Measurements from ENCODE around the gene BRAF. TPM values are rescaled to one million over a fixed set of nuclear protein-coding genes. Genes with fewer than 3 reads are reported as not detected.
"Not testable (repeated sequence)": the region's sequence is repeated elsewhere in the genome, so short reads cannot be mapped to it uniquely, and the experiment has no call there.

The BRAF gene
- total and polyA plus RNA-seq, 2 donors (not counting 3 experiments of a cell fraction or from before 2014, with no cell fraction given): 6.6 to 26.2 TPM

- Histone ChIP-seq H3K36me3 (ENCODE audit: control insufficient read depth in 2 of 2, extremely low read depth in 1 of 2, insufficient read depth in 2 of 2, low read length in 2 of 2) (no peaks in the 10 kb centered on the region), H2AFZ (ENCODE audit: low read depth, low read length) (no peak overlapping the region), H3K4me2 (ENCODE audit: insufficient read depth, low read length) (no peak overlapping the region), H3K9ac (replicated peaks; ENCODE audit: extremely low read depth, insufficient read depth, low read length) (no peak overlapping the region), H3K4me3 (replicated peaks in 1 of 3; ENCODE audit: insufficient read depth in 1 of 3, low read depth in 1 of 3, low read length in 3 of 3) (no peak overlapping the region), H3K4me1 (ENCODE audit: control insufficient read depth, extremely low read depth, insufficient read depth, low read length) (peaks cover under 1% of the 10 kb centered on the region), H3K79me2 (ENCODE audit: control insufficient read depth, insufficient read depth, low read length) (peaks cover 7% of the 10 kb centered on the region), H3K9me3 (replicated peaks; ENCODE audit: control insufficient read depth, insufficient read depth, low read length) (no peaks in the 10 kb centered on the region), H3K27ac (ENCODE audit: insufficient read depth, low read depth, low read length) (no peak overlapping the region), H3K9me1 (replicated peaks; ENCODE audit: control insufficient read depth, extremely low read depth, insufficient read depth, low read length) (no peaks in the 10 kb centered on the region), H3K27me3 (ENCODE audit: control insufficient read depth in 2 of 2, insufficient read depth in 2 of 2, low read length in 2 of 2) (peaks cover 10 to 16% of the 10 kb centered on the region in 2 experiments), H4K20me1 (replicated peaks; ENCODE audit: control insufficient read depth, extremely low read depth, insufficient read depth, low read length) (no peaks in the 10 kb centered on the region)
- POLR2A ChIA-PET: no interaction called here
- DNase-seq (ENCODE audit: low read depth, low spot score) (no peak), FAIRE-seq (no peak)
- BruUV-seq (replicated peaks): no TSS peak
- intact Hi-C loops (cut with micrococcal nuclease): loop anchor here (10.0 kb wide), 1 partner anchor 606 kb away; no protein-coding TSS in a partner anchor
- dilution Hi-C loops (cut with MboI; ENCODE audit: extremely low pct_ligation_motif_present, low sequenced_read_pairs): no loop called here
- TF ChIP-seq EZH2 (IDR thresholded peaks at IDR 0.05; ENCODE audit: borderline replicate concordance, low read depth, low read length, severe bottlenecking): no peak
- TF ChIP-seq JUN (IDR thresholded peaks at IDR 0.05; ENCODE audit: borderline replicate concordance, insufficient read depth, insufficient read length, low read depth): no peak
- TF ChIP-seq GATA2 (IDR thresholded peaks at IDR 0.05; ENCODE audit: insufficient read depth, insufficient read length, low read depth, low read length): no peak
- no peak for TF ChIP-seq MYC (IDR thresholded peaks at IDR 0.05; ENCODE audit: low read depth, low read length)
- TF ChIP-seq POLR2AphosphoS5 (IDR thresholded peaks at IDR 0.05; ENCODE audit: insufficient read depth, low read depth, low read length): no peak
- TF ChIP-seq POLR2A (IDR thresholded peaks at IDR 0.05; ENCODE audit: low read depth, low read length): no peak
- TF ChIP-seq, protein P1, sequence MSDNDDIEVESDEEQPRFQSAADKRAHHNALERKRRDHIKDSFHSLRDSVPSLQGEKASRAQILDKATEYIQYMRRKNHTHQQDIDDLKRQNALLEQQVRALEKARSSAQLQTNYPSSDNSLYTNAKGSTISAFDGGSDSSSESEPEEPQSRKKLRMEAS (IDR thresholded peaks at IDR 0.05; ENCODE audit: insufficient read depth, insufficient read length): no peak
- TF ChIP-seq, protein P2, sequence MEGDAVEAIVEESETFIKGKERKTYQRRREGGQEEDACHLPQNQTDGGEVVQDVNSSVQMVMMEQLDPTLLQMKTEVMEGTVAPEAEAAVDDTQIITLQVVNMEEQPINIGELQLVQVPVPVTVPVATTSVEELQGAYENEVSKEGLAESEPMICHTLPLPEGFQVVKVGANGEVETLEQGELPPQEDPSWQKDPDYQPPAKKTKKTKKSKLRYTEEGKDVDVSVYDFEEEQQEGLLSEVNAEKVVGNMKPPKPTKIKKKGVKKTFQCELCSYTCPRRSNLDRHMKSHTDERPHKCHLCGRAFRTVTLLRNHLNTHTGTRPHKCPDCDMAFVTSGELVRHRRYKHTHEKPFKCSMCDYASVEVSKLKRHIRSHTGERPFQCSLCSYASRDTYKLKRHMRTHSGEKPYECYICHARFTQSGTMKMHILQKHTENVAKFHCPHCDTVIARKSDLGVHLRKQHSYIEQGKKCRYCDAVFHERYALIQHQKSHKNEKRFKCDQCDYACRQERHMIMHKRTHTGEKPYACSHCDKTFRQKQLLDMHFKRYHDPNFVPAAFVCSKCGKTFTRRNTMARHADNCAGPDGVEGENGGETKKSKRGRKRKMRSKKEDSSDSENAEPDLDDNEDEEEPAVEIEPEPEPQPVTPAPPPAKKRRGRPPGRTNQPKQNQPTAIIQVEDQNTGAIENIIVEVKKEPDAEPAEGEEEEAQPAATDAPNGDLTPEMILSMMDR (IDR thresholded peaks at IDR 0.05; ENCODE audit: extremely low read depth in 1 of 2, insufficient read depth in 1 of 2, low read depth in 1 of 2, low read length in 2 of 2): no peak
- no peak for TF ChIP-seq FOS (IDR thresholded peaks at IDR 0.05; ENCODE audit: borderline replicate concordance, insufficient read depth, low read length)
- CTCF ChIA-PET: no interaction called here
Measured at GRCh38 chr7:140928491-140929309, 4.0 kb upstream of the BRAF start.

GRCh38 chr7:140927945-140928344 lies 3.2 kb upstream of the BRAF start:
- Histone ChIP-seq H3K27me3 (ENCODE audit: control insufficient read depth in 2 of 2, insufficient read depth in 2 of 2, low read length in 2 of 2) (peaks cover 6 to 13% of the 10 kb centered on the region in 2 experiments), H3K79me2 (ENCODE audit: control insufficient read depth, insufficient read depth, low read length) (peaks cover 14% of the 10 kb centered on the region)
- H3K9me1 ChIP-seq (replicated peaks; ENCODE audit: control insufficient read depth, extremely low read depth, insufficient read depth, low read length); CTCF ChIA-PET; BruUV-seq (replicated peaks); H3K4me3 ChIP-seq (replicated peaks in 1 of 3; ENCODE audit: insufficient read depth in 1 of 3, low read depth in 1 of 3, low read length in 3 of 3); DNase-seq (ENCODE audit: low read depth, low spot score); FAIRE-seq; dilution Hi-C loops (cut with MboI; ENCODE audit: extremely low pct_ligation_motif_present, low sequenced_read_pairs); H4K20me1 ChIP-seq (replicated peaks; ENCODE audit: control insufficient read depth, extremely low read depth, insufficient read depth, low read length); H3K4me2 ChIP-seq (ENCODE audit: insufficient read depth, low read length); H3K27ac ChIP-seq (ENCODE audit: insufficient read depth, low read depth, low read length); H3K9me3 ChIP-seq (replicated peaks; ENCODE audit: control insufficient read depth, insufficient read depth, low read length); H3K9ac ChIP-seq (replicated peaks; ENCODE audit: extremely low read depth, insufficient read depth, low read length); H3K36me3 ChIP-seq (ENCODE audit: control insufficient read depth in 2 of 2, extremely low read depth in 1 of 2, insufficient read depth in 2 of 2, low read length in 2 of 2); H2AFZ ChIP-seq (ENCODE audit: low read depth, low read length); POLR2A ChIA-PET; H3K4me1 ChIP-seq (ENCODE audit: control insufficient read depth, extremely low read depth, insufficient read depth, low read length): not testable (repeated sequence)
- intact Hi-C loops (cut with micrococcal nuclease): loop anchor here (10.0 kb wide), 1 partner anchor 607 kb away; no protein-coding TSS in a partner anchor

Data from endothelial cell of umbilical vein (primary cell).